ENCODE results near the gene CLEC4A. TPM values are rescaled to one million over a fixed set of nuclear protein-coding genes. Genes with fewer than 3 reads are reported as not detected.
"Not testable (repeated sequence)": the region's sequence is repeated elsewhere in the genome, so short reads cannot be mapped to it uniquely, and the experiment has no call there.

Gene CLEC4A
- total RNA-seq, 1 donor from 2014 or later: 0.29 TPM

DNA sequence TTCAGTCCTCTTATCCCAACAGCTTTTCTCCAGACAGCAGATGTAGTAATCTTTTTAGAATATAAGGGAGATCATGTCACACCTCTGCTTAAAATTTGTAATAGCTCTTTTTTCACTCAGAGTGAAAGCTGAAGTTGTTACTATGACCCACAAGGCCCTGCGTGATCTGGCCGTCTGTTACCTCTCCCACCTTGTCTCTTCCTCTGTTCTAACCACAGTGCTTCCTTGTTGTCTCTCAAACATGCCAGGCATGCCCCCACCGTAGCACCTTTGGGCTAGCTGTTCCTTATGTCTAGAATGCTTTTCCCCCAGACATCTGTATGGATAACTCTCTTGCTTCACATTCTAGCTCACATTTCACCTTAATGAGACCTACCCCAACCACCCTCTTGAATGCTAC is 34.8 kb upstream of the CLEC4A start:
- Mint-ChIP-seq H3K4me1 (ENCODE audit: unreplicated experiment) (peaks cover 4% of the 10 kb centered on the region), H3K9me3 (no peaks in the 10 kb centered on the region), H3K27ac (no peak overlapping the region), H3K4me3 (no peak overlapping the region), H3K36me3 (peaks cover 45% of the 10 kb centered on the region), H3K27me3 (no peaks in the 10 kb centered on the region)
- no peak for DNase-seq (ENCODE audit: extremely low spot score, unreplicated experiment)
- TF ChIP-seq, protein P1, sequence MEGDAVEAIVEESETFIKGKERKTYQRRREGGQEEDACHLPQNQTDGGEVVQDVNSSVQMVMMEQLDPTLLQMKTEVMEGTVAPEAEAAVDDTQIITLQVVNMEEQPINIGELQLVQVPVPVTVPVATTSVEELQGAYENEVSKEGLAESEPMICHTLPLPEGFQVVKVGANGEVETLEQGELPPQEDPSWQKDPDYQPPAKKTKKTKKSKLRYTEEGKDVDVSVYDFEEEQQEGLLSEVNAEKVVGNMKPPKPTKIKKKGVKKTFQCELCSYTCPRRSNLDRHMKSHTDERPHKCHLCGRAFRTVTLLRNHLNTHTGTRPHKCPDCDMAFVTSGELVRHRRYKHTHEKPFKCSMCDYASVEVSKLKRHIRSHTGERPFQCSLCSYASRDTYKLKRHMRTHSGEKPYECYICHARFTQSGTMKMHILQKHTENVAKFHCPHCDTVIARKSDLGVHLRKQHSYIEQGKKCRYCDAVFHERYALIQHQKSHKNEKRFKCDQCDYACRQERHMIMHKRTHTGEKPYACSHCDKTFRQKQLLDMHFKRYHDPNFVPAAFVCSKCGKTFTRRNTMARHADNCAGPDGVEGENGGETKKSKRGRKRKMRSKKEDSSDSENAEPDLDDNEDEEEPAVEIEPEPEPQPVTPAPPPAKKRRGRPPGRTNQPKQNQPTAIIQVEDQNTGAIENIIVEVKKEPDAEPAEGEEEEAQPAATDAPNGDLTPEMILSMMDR (conservative IDR thresholded peaks at IDR 0.05): no peak

DNA sequence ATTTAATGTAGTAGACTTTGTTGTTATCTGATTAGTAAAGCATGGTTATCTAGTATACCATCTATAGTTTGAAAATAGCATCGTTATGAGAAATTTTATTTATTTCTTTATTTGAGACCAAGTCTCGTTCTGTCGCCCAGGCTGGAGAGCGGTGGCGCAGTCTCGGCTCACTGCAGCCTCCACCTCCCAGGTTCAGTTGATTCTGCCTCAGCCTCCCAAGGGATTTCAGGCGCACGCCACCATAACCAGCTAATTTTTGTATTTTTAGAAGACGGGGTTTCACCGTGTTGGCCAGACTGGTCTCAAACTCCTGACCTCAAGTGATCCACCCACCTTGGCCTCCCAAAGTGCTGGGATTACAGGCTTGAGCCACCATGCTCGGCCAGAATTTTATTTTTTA is 34.1 kb upstream of the CLEC4A start:
- H3K27ac Mint-ChIP-seq; H3K4me1 Mint-ChIP-seq (ENCODE audit: unreplicated experiment); DNase-seq (ENCODE audit: extremely low spot score, unreplicated experiment); H3K27me3 Mint-ChIP-seq; H3K9me3 Mint-ChIP-seq; H3K4me3 Mint-ChIP-seq: not testable (repeated sequence)
- peaks cover 47% of the 10 kb centered on the region for H3K36me3 Mint-ChIP-seq

DNA sequence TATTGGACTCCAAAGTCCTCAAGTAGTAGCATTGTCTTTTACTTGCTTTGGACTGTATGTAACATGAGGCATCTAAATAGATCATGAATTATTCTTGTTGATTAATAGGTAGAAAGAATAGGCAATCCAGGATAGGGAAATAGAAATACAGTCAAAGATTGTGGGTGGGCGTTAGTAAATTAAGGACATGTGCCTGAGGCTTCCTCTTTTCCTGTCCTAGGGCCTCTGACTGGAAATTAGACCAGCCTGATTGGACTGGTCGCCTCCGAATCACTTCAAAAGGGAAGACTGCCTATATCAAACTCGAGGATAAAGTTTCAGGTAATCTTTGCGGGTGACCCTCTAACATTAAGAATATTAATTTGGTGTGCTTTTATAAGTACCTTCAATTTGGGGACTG is 33.7 kb upstream of the CLEC4A start:
- no peaks in the 10 kb centered on the region for H3K9me3 Mint-ChIP-seq
- no peaks in the 10 kb centered on the region for H3K4me1 Mint-ChIP-seq (ENCODE audit: unreplicated experiment)
- H3K27me3 Mint-ChIP-seq: no peaks in the 10 kb centered on the region
- H3K4me3 Mint-ChIP-seq: no peak overlapping the region
- no peak for DNase-seq (ENCODE audit: extremely low spot score, unreplicated experiment)
- TF ChIP-seq, protein P1 (conservative IDR thresholded peaks at IDR 0.05): no peak
- no peak overlapping the region for H3K27ac Mint-ChIP-seq
- H3K36me3 Mint-ChIP-seq: peaks cover 47% of the 10 kb centered on the region

DNA sequence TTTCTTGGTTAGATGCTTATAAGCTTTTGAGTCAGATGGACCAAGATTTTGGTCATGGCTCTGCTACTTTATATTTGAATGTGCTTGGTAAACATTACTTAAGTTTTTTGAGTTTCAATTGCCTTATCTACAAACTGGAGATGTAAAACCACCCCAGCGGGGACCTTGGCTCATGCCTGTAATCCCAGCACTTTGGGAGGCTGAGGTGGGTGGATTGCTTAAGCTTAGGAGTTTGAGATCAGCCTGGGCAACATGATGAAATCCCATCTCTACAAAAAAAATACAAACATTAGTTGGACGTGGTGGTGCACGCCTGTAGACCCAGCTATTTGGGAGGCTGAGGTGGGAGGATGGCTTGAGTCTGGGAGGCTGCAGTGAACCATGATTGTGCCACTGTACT is 30.1 kb upstream of the CLEC4A start:
- H3K36me3 Mint-ChIP-seq: peaks cover 69% of the 10 kb centered on the region
- TF ChIP-seq, protein P1 (conservative IDR thresholded peaks at IDR 0.05): no peak
- no peak overlapping the region for H3K27ac Mint-ChIP-seq
- H3K27me3 Mint-ChIP-seq: no peaks in the 10 kb centered on the region
- DNase-seq (ENCODE audit: extremely low spot score, unreplicated experiment): no peak
- H3K4me1 Mint-ChIP-seq (ENCODE audit: unreplicated experiment): no peaks in the 10 kb centered on the region
- H3K9me3 Mint-ChIP-seq: no peaks in the 10 kb centered on the region
- H3K4me3 Mint-ChIP-seq: no peak overlapping the region

DNA sequence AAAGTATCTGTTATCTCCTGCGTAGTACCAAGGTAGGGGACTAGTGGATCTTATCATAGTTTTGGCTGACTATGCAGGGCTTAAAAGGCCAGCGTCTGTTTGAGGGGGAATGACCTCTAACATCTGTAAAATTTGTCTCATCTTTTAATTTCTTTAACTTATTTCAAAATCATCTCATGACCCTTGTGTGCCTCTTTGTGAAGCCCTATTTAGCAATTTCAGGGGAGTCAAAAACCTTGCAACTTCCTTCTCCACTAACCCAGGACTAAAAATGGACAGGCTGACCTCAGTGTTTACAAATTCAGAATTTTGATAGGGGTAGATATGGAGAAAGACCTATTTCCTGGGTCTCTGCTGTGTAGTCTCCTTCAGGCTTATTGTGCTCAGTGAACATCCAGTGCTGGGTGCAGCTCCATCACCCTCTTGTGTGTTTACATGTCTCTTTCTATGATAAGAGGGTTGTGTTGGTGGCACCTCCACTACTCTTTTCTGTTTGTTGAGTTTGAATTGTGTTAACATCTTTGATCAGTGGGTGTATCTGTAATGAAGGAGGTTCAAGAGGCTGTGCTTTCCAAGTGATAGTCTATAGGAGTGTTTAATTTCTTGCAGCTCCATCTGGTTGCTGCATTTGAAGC is 27.0 kb upstream of the CLEC4A start:
- TF ChIP-seq, protein P1 (conservative IDR thresholded peaks at IDR 0.05): no peak
- no peaks in the 10 kb centered on the region for H3K27me3 Mint-ChIP-seq
- no peaks in the 10 kb centered on the region for H3K9me3 Mint-ChIP-seq
- no peaks in the 10 kb centered on the region for H3K4me1 Mint-ChIP-seq (ENCODE audit: unreplicated experiment)
- no peak overlapping the region for H3K4me3 Mint-ChIP-seq
- no peak overlapping the region for H3K27ac Mint-ChIP-seq
- peaks cover 68% of the 10 kb centered on the region for H3K36me3 Mint-ChIP-seq
- no peak for DNase-seq (ENCODE audit: extremely low spot score, unreplicated experiment)

DNA sequence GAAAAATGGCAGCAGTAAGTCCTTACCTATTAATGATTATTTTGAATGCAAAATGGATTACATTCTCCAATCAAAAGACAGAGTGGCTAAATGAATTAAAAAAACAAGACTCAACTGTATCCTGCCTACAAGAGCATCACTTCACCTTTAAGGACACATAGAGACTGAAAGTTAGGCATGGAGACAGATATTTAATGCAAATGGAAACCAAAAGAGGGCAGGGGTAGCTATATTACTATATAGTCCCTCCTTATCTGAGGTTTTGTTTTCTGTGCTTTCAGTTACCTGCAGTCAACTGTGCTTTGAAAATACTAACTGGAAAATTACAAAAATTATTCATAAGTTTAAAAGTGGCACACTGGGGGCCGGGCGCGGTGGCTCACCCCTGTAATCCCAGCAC is 24.2 kb upstream of the CLEC4A start:
- H3K36me3 Mint-ChIP-seq: peaks cover 52% of the 10 kb centered on the region

More for the DNA sequence above, 24.2 kb upstream of the CLEC4A start:
- Mint-ChIP-seq H3K27me3 (no peaks in the 10 kb centered on the region), H3K9me3 (no peaks in the 10 kb centered on the region), H3K4me3 (no peak overlapping the region), H3K4me1 (ENCODE audit: unreplicated experiment) (no peaks in the 10 kb centered on the region), H3K27ac (no peak overlapping the region)
- no peak for DNase-seq (ENCODE audit: extremely low spot score, unreplicated experiment)
- TF ChIP-seq, protein P1 (conservative IDR thresholded peaks at IDR 0.05): no peak
